Stimulated activated naive CD4-positive, alpha-beta T cell treated with Interleukin-2 at 50 U/mL for 16 hours (primary cell): Measurements from ENCODE around the gene GALNT10.
A peak's percentile ranks its signal among the peaks of the same experiment; 100 is the strongest.

Experiments
- DNase-seq: peaks from one replicate; lab custom pipeline; 2025; lab: John Stamatoyannopoulos, UW

Gene GALNT10

GRCh38 chr5:154202379-154203260 is 12.1 kb downstream of the GALNT10 start:
- DNase-seq, result peak; percentile 62

- DNase-seq, result no peak
These were observed 13.5 kb downstream of the GALNT10 start for GRCh38 chr5:154203798-154204578.

GRCh38 chr5:154205441-154206117 is 15.0 kb downstream of the GALNT10 start:
- no peak for DNase-seq

GRCh38 chr5:154206311-154206710 is 15.8 kb downstream of the GALNT10 start:
- no peak for DNase-seq

GRCh38 chr5:154207204-154207603 is 16.7 kb downstream of the GALNT10 start:
- no peak for DNase-seq

- DNase-seq, result no peak
These were observed 19.1 kb downstream of the GALNT10 start for GRCh38 chr5:154209591-154210081.

GRCh38 chr5:154210163-154210562 is 19.6 kb downstream of the GALNT10 start:
- DNase-seq, result no peak

- DNase-seq, result no peak
These were observed 21.3 kb downstream of the GALNT10 start for GRCh38 chr5:154211641-154212390.

GRCh38 chr5:154213592-154213991 is 23.1 kb downstream of the GALNT10 start:
- no peak for DNase-seq

GRCh38 chr5:154214371-154215106 is 24.0 kb downstream of the GALNT10 start:
- peak; percentile 2 for DNase-seq

- DNase-seq, result no peak
These were observed 25.2 kb downstream of the GALNT10 start for GRCh38 chr5:154215571-154216325.

GRCh38 chr5:154217462-154217861 is 26.9 kb downstream of the GALNT10 start:
- no peak for DNase-seq

GRCh38 chr5:154218786-154219185 is 28.3 kb downstream of the GALNT10 start:
- no peak for DNase-seq

GRCh38 chr5:154220625-154221024 is 30.1 kb downstream of the GALNT10 start:
- DNase-seq, result no peak

- peak; percentile 42 for DNase-seq
These were observed 30.9 kb downstream of the GALNT10 start for GRCh38 chr5:154221371-154221896.

GRCh38 chr5:154222414-154222813 is 31.9 kb downstream of the GALNT10 start:
- DNase-seq, result no peak

GRCh38 chr5:154223320-154223719 is 32.8 kb downstream of the GALNT10 start:
- no peak for DNase-seq

- no peak for DNase-seq
These were observed 36.6 kb downstream of the GALNT10 start for GRCh38 chr5:154227090-154227489.

GRCh38 chr5:154228696-154229095 is 38.2 kb downstream of the GALNT10 start:
- DNase-seq, result no peak

- DNase-seq, result no peak
These were observed 40.0 kb downstream of the GALNT10 start for GRCh38 chr5:154230526-154230925.
